ENCODE results near the gene JPH4. TPM values are rescaled to one million over a fixed set of nuclear protein-coding genes. Genes with fewer than 3 reads are reported as not detected.
A peak's percentile ranks its signal among the peaks of the same experiment; 100 is the strongest.

JPH4 gene
- total and polyA plus RNA-seq, 2 donors (not counting 3 experiments of a cell fraction or from before 2014, with no cell fraction given), result 0.06 TPM; not detected in 1

DNA sequence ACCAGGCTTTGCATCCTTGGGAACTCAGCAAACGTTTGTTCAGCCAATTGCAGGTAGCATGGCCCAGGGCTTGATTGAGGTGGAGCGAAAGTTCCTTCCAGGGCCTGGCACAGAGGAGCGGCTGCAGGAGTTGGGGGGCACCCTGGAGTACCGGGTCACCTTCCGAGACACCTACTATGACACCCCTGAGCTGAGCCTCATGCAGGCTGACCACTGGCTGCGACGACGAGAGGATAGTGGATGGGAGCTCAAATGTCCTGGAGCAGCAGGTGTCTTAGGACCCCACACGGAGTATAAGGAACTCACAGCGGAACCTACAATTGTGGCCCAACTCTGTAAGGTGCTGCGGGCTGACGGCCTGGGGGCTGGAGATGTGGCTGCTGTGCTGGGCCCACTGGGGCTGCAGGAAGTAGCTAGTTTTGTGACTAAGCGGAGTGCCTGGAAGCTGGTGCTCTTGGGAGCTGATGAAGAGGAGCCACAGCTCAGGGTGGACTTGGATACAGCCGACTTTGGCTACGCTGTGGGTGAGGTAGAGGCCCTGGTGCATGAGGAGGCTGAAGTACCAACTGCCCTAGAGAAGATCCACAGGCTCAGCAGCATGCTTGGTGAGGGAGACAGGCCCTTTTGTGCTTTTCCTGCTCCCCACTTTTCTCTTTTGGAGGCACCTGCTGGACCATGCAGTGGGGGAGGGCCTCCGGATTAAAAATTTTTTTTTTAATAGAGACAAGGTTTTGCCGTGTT lies 21.7 kb downstream of the JPH4 start:
- Histone ChIP-seq H2AFZ (ENCODE audit: low read depth, low read length) (peak overlapping the region; percentile 78), H3K4me3 (replicated peaks in 1 of 3; ENCODE audit: insufficient read depth in 1 of 3, low read depth in 1 of 3, low read length in 3 of 3) (peak overlapping the region; percentile 63 to 83 (median 79)), H4K20me1 (replicated peaks; ENCODE audit: control insufficient read depth, extremely low read depth, insufficient read depth, low read length) (no peaks in the 10 kb centered on the region), H3K36me3 (ENCODE audit: control insufficient read depth in 2 of 2, extremely low read depth in 1 of 2, insufficient read depth in 2 of 2, low read length in 2 of 2) (peaks cover 0 to 9% of the 10 kb centered on the region in 2 experiments), H3K27me3 (ENCODE audit: control insufficient read depth in 2 of 2, insufficient read depth in 2 of 2, low read length in 2 of 2) (no peaks in the 10 kb centered on the region), H3K9ac (replicated peaks; ENCODE audit: extremely low read depth, insufficient read depth, low read length) (peak overlapping the region; percentile 77), H3K4me2 (ENCODE audit: insufficient read depth, low read length) (peak overlapping the region; percentile 94), H3K27ac (ENCODE audit: insufficient read depth, low read depth, low read length) (peak overlapping the region; percentile 52), H3K9me1 (replicated peaks; ENCODE audit: control insufficient read depth, extremely low read depth, insufficient read depth, low read length) (no peaks in the 10 kb centered on the region), H3K4me1 (ENCODE audit: control insufficient read depth, extremely low read depth, insufficient read depth, low read length) (peaks cover 12% of the 10 kb centered on the region), H3K9me3 (replicated peaks; ENCODE audit: control insufficient read depth, insufficient read depth, low read length) (no peaks in the 10 kb centered on the region), H3K79me2 (ENCODE audit: control insufficient read depth, insufficient read depth, low read length) (peaks cover 11% of the 10 kb centered on the region)
- DNase-seq (ENCODE audit: low read depth, low spot score), result no peak
- intact Hi-C loops (cut with micrococcal nuclease), result loop anchor here (1.0 kb wide), 1 partner anchor 88 kb away; the partner anchor contains the start of gene NGDN
- FAIRE-seq, result no peak
- POLR2A ChIA-PET, result no interaction called here
- CTCF ChIA-PET, result interaction anchor here (0.9 to 12.3 kb wide), 3 partner anchors 17 to 78 kb away, joined by 3 to 416 read pairs (median 3); no protein-coding TSS in a partner anchor
- dilution Hi-C loops (cut with MboI; ENCODE audit: extremely low pct_ligation_motif_present, low sequenced_read_pairs), result no loop called here
- no TSS peak for BruUV-seq (replicated peaks)
- no peak for TF ChIP-seq EZH2 (IDR thresholded peaks at IDR 0.05; ENCODE audit: borderline replicate concordance, low read depth, low read length, severe bottlenecking)
- no peak for TF ChIP-seq MYC (IDR thresholded peaks at IDR 0.05; ENCODE audit: low read depth, low read length)
- TF ChIP-seq POLR2AphosphoS5 (IDR thresholded peaks at IDR 0.05; ENCODE audit: insufficient read depth, low read depth, low read length), result no peak
- TF ChIP-seq JUN (IDR thresholded peaks at IDR 0.05; ENCODE audit: borderline replicate concordance, insufficient read depth, insufficient read length, low read depth), result no peak
- TF ChIP-seq GATA2 (IDR thresholded peaks at IDR 0.05; ENCODE audit: insufficient read depth, insufficient read length, low read depth, low read length), result no peak
- TF ChIP-seq FOS (IDR thresholded peaks at IDR 0.05; ENCODE audit: borderline replicate concordance, insufficient read depth, low read length), result no peak
- no peak for TF ChIP-seq POLR2A (IDR thresholded peaks at IDR 0.05; ENCODE audit: low read depth, low read length)
- TF ChIP-seq, protein P1, sequence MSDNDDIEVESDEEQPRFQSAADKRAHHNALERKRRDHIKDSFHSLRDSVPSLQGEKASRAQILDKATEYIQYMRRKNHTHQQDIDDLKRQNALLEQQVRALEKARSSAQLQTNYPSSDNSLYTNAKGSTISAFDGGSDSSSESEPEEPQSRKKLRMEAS (IDR thresholded peaks at IDR 0.05; ENCODE audit: insufficient read depth, insufficient read length), result no peak
- no peak for TF ChIP-seq CTCF (IDR thresholded peaks at IDR 0.05; ENCODE audit: extremely low read depth in 1 of 2, insufficient read depth in 1 of 2, low read depth in 1 of 2, low read length in 2 of 2)
